SW480 (cell line): ENCODE data around the gene SEMA4D.

Experiments
- DNase-seq: peaks from one replicate; pipeline ENCODE4 v3.0.0-alpha.2; 2016; ENCODE audit warnings: low spot score

The SEMA4D gene

DNA sequence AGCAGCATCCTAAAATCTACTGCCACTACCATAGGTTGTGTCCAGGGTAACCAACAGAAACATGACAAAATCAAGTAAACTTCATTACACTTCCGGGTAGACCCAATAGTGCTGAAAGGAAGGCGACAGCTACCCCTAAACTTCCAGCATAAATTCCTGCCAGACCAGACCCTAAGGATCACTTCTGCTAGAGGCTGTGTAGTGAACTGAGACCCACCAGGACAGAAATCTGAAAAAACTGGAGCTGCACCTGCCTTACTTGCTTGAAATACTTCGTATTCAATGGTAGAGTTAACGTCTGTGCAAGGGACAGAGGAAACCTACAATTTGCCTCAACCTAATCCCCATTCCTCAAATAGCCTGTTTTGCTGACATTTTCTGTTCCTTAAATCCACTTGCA, 180.6 kb downstream of the SEMA4D start:
- peak; percentile 8 for DNase-seq

DNA sequence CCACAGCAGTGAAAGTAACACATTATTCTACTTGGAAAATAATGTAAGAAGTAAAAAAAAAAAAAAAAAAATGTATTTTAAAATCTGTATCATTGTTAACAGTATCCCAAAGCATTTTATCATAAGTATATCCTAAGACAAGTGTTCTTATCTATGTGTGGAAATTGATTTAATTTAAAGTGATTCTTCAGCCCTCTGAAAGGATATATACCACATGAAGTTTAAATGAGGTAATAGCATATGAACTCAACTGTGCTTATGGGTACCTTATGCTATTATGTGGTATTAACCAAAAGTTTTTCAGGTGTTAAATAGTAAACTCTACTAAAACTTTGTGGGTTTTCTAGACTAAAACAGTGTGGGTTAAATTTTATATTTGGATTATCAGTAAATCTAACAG, 182.4 kb downstream of the SEMA4D start:
- DNase-seq = no peak

DNA sequence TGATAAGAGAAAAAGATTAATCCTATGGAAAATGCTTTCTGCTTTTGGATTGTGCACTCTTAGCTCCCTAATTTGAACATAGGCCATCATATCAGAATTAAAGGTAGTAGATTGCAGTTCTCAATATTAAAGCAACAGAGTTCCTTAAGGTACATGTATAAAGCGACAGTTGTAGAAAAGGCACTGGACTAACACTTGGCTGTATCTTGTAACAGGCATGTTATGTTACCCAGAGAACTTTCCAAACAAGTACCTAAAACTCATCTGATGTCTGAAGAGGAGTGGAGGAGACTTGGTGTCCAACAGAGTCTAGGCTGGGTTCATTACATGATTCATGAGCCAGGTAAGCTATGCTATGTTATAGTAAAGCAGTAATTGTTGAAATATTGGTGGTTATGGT, 183.0 kb downstream of the SEMA4D start:
- no peak for DNase-seq

DNA sequence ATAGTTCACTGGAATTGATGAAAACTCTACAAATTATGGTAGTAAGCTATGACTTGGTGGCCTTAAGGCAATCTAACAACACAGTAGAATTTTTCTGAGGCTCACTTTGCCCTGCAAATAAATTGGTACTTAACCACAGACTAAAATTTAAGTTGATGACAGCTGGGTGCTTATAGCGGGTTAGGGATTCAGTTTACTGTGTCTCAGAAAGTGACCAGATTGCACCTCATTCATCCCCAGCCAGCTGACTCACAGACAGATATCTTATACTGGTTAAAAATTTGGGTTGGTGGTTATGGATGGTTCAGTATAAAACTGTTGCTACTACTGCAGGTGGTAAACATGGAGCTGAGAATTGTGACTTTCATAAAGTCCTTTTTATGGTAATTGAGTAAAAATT, 184.1 kb downstream of the SEMA4D start:
- DNase-seq = peak; percentile 14

DNA sequence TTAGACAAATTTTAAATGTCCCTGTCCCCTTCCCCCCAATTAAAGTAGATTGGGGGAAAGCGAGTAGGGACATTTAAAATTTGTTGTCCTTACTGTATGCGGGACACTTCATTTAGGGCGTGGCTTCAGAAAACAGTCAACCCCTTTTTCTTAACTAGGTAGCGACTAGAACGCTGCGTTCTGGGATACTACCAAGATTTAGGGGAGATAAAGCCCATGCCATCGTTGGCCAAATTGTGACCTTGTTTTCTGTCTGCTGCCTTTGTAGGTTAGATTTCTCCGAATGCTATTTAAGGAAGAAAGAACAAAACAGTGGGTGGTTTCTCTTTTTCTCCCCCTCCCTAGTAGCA, 185.7 kb downstream of the SEMA4D start:
- DNase-seq = peak; percentile 47

DNA sequence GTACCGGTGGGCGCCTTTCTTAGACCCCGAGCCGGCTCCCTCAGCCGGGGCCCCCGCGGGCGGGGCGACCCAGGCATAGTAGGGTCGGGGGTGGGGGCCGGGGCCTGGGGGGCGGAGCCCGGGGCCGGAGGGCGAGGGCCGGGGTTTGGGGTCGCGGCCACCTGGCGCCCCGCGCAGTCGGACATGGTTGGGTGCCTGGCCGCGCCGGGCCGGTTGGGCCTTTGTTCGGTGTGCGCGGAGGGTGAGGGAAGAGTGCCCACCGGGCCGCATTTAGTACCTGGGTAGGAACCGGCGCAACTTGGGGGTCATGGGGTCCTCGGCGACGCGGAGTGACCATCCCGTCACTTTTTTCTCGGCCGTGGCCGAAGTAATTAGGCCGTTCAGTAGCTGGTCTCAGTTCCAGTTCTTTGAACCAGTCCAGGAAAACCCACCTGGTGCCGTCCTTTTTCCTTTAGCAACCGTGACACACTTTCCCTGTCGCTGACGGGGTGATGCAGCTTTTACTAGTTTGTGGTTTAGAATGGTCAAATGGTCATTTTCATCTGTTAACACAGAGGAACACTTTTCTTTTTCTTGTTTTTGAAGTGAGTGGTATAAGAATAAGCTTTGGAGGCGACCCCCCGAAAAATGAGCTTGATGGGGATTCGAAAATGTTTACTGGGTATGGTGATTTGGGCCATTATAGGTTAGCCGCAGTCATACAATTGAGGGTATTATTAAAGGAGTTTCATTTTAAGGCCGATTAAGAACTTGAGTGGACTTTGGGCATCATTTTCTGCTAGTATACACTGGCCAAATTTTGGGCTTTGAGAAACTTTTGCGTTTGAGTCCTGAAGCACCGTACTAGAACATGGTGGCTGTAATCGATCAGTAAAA, 186.3 kb downstream of the SEMA4D start:
- peak; percentile 13 for DNase-seq
